Activated CD4-positive, alpha-beta T cell treated with anti-CD3 and anti-CD28 coated beads, Interleukin-2, amount 50 U/mL, for 48 hours (primary cell): Measurements from ENCODE around the gene HOXC4.

ENCODE experiments used
- DNase-seq, 2 experiments: peaks; one replicate each; pipeline ENCODE4 v3.0.0-alpha.2; 2020

The HOXC4 gene

GRCh38 chr12:54053751-54054741 lies at the start of gene HOXC4:
Gene HOXC4, plus strand, starts transcription at chr12:54053835. Its CDS starts 88 bp downstream, at chr12:54053923.
- no peak for DNase-seq

- no peak for DNase-seq
Observed at GRCh38 chr12:54004063-54004840, 49.4 kb upstream of the HOXC4 start.

GRCh38 chr12:54004841-54005530 lies 48.6 kb upstream of the HOXC4 start:
- no peak for DNase-seq

GRCh38 chr12:54005531-54005852 lies 48.1 kb upstream of the HOXC4 start:
- no peak for DNase-seq

- DNase-seq = peak; percentile 90 to 91
Observed at GRCh38 chr12:54005853-54006558, 47.6 kb upstream of the HOXC4 start.

GRCh38 chr12:54006559-54007220 lies 46.9 kb upstream of the HOXC4 start:
- no peak for DNase-seq

GRCh38 chr12:54007538-54008259 lies 45.9 kb upstream of the HOXC4 start:
- DNase-seq = no peak

GRCh38 chr12:54008260-54008552 lies 45.4 kb upstream of the HOXC4 start:
- no peak for DNase-seq

GRCh38 chr12:54009171-54010052 lies 44.2 kb upstream of the HOXC4 start:
- no peak for DNase-seq

GRCh38 chr12:54010053-54010971 lies 43.3 kb upstream of the HOXC4 start:
- DNase-seq = no peak

GRCh38 chr12:54010972-54011664 lies 42.5 kb upstream of the HOXC4 start:
- no peak for DNase-seq

GRCh38 chr12:54011665-54012532 lies 41.7 kb upstream of the HOXC4 start:
- no peak for DNase-seq

GRCh38 chr12:54012631-54013409 lies 40.8 kb upstream of the HOXC4 start:
- no peak for DNase-seq

- no peak for DNase-seq
Observed at GRCh38 chr12:54014377-54015017, 39.1 kb upstream of the HOXC4 start.

GRCh38 chr12:54015018-54015931 lies 38.4 kb upstream of the HOXC4 start:
- no peak for DNase-seq
